H1 (cell line): ENCODE data around the gene ZNF786. TPM values are rescaled to one million over a fixed set of nuclear protein-coding genes. Genes with fewer than 3 reads are reported as not detected.

Experiments used
- CHD2 ChIP-seq: IDR thresholded peaks from 2 replicates; pipeline ENCODE4 v1.6.1; 2012; ENCODE audit warnings: low read length, improper control_type of control experiment
- CTCF ChIP-seq, 3 experiments: IDR thresholded peaks; 1 replicate in 2 of 3; 2 replicates in 1 of 3; pipeline versions ENCODE4 v1.5.1 to v1.6.1; 2011; ENCODE audit warnings: low read length in 3 of 3, mild to moderate bottlenecking in 3 of 3, inconsistent platforms in 2 of 3, low read depth in 1 of 3, moderate library complexity in 1 of 3; ENCODE audit not compliant: insufficient read depth in 1 of 3; ENCODE audit errors: control extremely low read depth in 1 of 3
- GABPA ChIP-seq: IDR thresholded peaks from 2 replicates; pipeline ENCODE4 v1.6.1; 2011; ENCODE audit warnings: mild to moderate bottlenecking, low read length, moderate library complexity, borderline replicate concordance; ENCODE audit not compliant: insufficient read depth
- MAFK ChIP-seq: IDR thresholded peaks from 2 replicates; pipeline ENCODE4 v1.6.1; 2012; ENCODE audit warnings: low read depth, mild to moderate bottlenecking, improper control_type of control experiment, low read length
- POLR2AphosphoS5 ChIP-seq: IDR thresholded peaks from 2 replicates; pipeline ENCODE4 v1.6.1; 2011; ENCODE audit warnings: low read depth, low read length
- POU5F1 ChIP-seq: IDR thresholded peaks from 2 replicates; pipeline ENCODE4 v1.6.1; 2011; ENCODE audit warnings: low read depth, mild to moderate bottlenecking, low read length, moderate library complexity
- RNF2 ChIP-seq: fragments of 200-900, 300-1000 bp; sonication (generic); IDR thresholded peaks from 2 replicates; pipeline ENCODE4 v1.7.1; 2016; ENCODE audit warnings: borderline replicate concordance, low read depth, mild to moderate bottlenecking, antibody characterized with exemption, low read length; ENCODE audit not compliant: poor library complexity, severe bottlenecking; ENCODE audit errors: missing control alignments
- SIX5 ChIP-seq: IDR thresholded peaks from 2 replicates; pipeline ENCODE4 v1.6.1; 2011; ENCODE audit warnings: mild to moderate bottlenecking, low read depth, low read length
- SP4 ChIP-seq: IDR thresholded peaks from 2 replicates; pipeline ENCODE4 v1.6.1; 2012; ENCODE audit warnings: low read length, inconsistent platforms
- polyA plus RNA-seq, 7 experiments: library from polyadenylated mRNA; depleted of rRNA in 3 of 7; stranded (reverse) in 5 of 7; unstranded in 2 of 7; fragments of >200 nt in 5 of 7; fragments of 200-250 nt in 2 of 7; gene quantifications; 1 replicate in 5 of 7; 2 replicates in 1 of 7; 4 replicates in 1 of 7; pipeline versions ENCODE4 v1.2.1 to v1.2.3, GENCODE V29; 2011 to 2013; ENCODE audit warnings: missing spikeins in 2 of 7, mixed read lengths in 2 of 7
- total RNA-seq: library from RNA; stranded (reverse); fragmentation: NEBNext Ultra II Directional; extraction: Animal tissue kit (Norgen Biotek cat#: 25700); gene quantifications from 2 replicates; pipeline ENCODE4 v1.2.1, GENCODE V29; 2021

The ZNF786 gene
- total and polyA plus RNA-seq, 2 of the 8 experiments (the other 6 are each of a cell fraction or from before 2014, with no cell fraction given), result 7.7 to 16.3 TPM

DNA sequence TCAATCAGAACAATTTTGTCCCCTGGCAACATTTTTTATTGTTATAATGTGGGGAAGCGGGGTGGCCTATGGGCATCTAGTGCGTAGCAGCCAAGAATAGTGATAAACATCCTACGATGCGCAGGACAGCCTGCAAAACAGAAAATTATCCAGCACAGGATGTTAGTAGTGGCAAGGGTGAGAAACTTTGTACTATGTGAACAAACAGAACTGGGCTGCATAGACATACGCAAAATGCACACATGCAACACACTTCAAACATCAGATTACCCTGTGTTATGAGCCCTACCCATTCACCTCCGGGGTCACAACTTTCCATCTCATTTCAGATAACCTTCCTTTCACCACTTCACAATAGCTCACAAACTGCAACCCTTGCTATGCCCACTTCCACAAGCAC lies 3.1 kb downstream of the ZNF786 start (continued):
- TF ChIP-seq CTCF (IDR thresholded peaks at IDR 0.05; ENCODE audit: control extremely low read depth in 1 of 3, insufficient read depth in 1 of 3, low read depth in 1 of 3, low read length in 3 of 3) (no peak), SIX5 (no peak), MAFK (no peak), POU5F1 (no peak), GABPA (no peak), SP4 (no peak), POLR2AphosphoS5 (no peak), RNF2 (no peak), CHD2 (no peak)
